ENCODE measurements around the gene GABRG3.

GABRG3 gene

GRCh38 chr15:27062951-27063350 lies 92.0 kb downstream of the GABRG3 start:
- CTCF ChIA-PET = no interaction called here
- DNase-seq = no peak
- peaks cover 24% of the 10 kb centered on the region for H3K9me3 Mint-ChIP-seq
- H3K36me3 Mint-ChIP-seq = no peaks in the 10 kb centered on the region
- H3K27me3 Mint-ChIP-seq = no peaks in the 10 kb centered on the region
- H3K4me3 Mint-ChIP-seq = no peak overlapping the region
- H3K4me1 Mint-ChIP-seq = no peaks in the 10 kb centered on the region
- no peak overlapping the region for H3K27ac Mint-ChIP-seq

GRCh38 chr15:27064080-27064479 lies 93.1 kb downstream of the GABRG3 start:
- no peaks in the 10 kb centered on the region for H3K36me3 Mint-ChIP-seq
- no peak overlapping the region for H3K4me3 Mint-ChIP-seq
- DNase-seq = no peak
- no peaks in the 10 kb centered on the region for H3K27me3 Mint-ChIP-seq
- H3K4me1 Mint-ChIP-seq = no peaks in the 10 kb centered on the region
- CTCF ChIA-PET = no interaction called here
- peaks cover 30% of the 10 kb centered on the region for H3K9me3 Mint-ChIP-seq
- no peak overlapping the region for H3K27ac Mint-ChIP-seq

- H3K4me3 Mint-ChIP-seq = no peak overlapping the region
- H3K27me3 Mint-ChIP-seq = no peaks in the 10 kb centered on the region
- H3K36me3 Mint-ChIP-seq = no peaks in the 10 kb centered on the region
- CTCF ChIA-PET = no interaction called here
- no peak for DNase-seq
- no peak overlapping the region for H3K27ac Mint-ChIP-seq
- peaks cover 35% of the 10 kb centered on the region for H3K9me3 Mint-ChIP-seq
- H3K4me1 Mint-ChIP-seq = no peaks in the 10 kb centered on the region
Observed at GRCh38 chr15:27065151-27065550, 94.2 kb downstream of the GABRG3 start.

DNA sequence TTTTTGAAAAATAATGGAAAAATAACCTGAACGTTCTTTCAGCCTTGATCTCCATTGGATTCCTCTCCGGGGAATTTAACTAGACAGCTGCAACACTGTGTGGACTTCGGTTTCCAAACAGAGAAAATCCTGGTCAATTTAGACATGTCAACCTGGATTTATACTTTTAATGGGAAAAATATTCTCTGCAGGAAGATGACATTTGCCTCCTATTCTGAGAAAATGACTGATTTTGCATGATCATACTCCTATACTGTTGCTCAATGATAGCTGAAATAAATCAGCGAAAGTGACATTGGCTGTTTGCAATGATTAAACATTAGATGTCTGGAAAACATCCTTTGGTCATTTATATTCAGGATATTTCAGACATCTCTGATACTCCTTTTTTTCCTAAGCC lies 94.8 kb downstream of the GABRG3 start:
- Mint-ChIP-seq H3K36me3 (no peaks in the 10 kb centered on the region), H3K27me3 (no peaks in the 10 kb centered on the region), H3K9me3 (peaks cover 38% of the 10 kb centered on the region), H3K4me3 (no peak overlapping the region), H3K27ac (no peak overlapping the region), H3K4me1 (no peaks in the 10 kb centered on the region)
- CTCF ChIA-PET = no interaction called here
- DNase-seq = no peak

GRCh38 chr15:27066446-27066845 lies 95.5 kb downstream of the GABRG3 start:
- no peaks in the 10 kb centered on the region for H3K27me3 Mint-ChIP-seq
- H3K9me3 Mint-ChIP-seq = peaks cover 40% of the 10 kb centered on the region
- H3K27ac Mint-ChIP-seq = no peak overlapping the region

DNA sequence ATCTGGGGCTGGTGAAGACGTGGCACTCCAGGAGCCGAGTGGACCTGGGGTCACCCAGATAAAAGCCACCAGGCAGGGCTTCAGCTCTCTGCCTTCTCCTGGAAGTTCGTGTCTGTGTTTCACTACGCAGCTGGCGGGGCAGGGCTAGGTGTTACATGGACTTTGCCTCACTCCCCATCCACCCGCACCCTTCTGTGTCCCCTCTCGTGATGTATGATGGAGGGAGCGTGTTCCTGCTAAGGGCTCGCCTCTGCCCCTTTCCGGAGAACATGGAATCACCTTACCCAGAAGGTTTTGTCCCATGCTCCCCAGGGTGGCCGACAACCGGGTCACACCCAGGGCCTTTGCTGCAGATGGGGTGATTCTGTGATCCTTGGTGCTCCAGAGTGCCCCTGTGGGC lies 96.2 kb downstream of the GABRG3 start:
- no peak for DNase-seq
- Mint-ChIP-seq H3K9me3 (peaks cover 46% of the 10 kb centered on the region), H3K36me3 (no peaks in the 10 kb centered on the region), H3K27me3 (no peaks in the 10 kb centered on the region), H3K4me1 (no peaks in the 10 kb centered on the region), H3K27ac (no peak overlapping the region), H3K4me3 (no peak overlapping the region)
- CTCF ChIA-PET = no interaction called here

More at GRCh38 chr15:27066446-27066845, 95.5 kb downstream of the GABRG3 start:
- Mint-ChIP-seq H3K36me3 (no peaks in the 10 kb centered on the region), H3K4me1 (no peaks in the 10 kb centered on the region), H3K4me3 (no peak overlapping the region)
- no peak for DNase-seq
- CTCF ChIA-PET = no interaction called here

DNA sequence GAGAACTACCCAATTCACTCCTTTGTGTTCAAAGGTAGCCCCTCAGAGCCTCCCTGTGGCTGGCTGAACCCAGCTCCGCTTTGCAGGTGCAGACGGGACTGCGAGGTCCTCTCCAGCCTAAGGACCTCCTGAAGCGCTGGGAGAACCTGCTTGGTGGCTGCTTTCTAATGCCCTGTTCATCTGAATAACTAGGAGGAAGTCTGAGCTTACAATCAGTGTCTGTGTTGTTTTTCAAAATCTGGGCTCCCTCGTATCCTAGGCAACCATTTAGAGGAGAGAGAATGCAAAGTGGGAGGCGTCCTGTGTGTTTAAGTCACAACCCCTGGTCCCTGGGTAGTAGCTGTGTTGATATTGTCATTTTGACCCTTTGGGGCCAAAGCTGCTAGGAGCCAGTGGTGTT lies 99.9 kb downstream of the GABRG3 start:
- DNase-seq = no peak
- no peaks in the 10 kb centered on the region for H3K27me3 Mint-ChIP-seq
- H3K36me3 Mint-ChIP-seq = no peaks in the 10 kb centered on the region
- CTCF ChIA-PET = no interaction called here
- no peak overlapping the region for H3K4me3 Mint-ChIP-seq
- H3K4me1 Mint-ChIP-seq = no peaks in the 10 kb centered on the region
- H3K9me3 Mint-ChIP-seq = peaks cover 49% of the 10 kb centered on the region
- H3K27ac Mint-ChIP-seq = no peak overlapping the region

- H3K4me1 Mint-ChIP-seq = no peaks in the 10 kb centered on the region
- no peak overlapping the region for H3K27ac Mint-ChIP-seq
- DNase-seq = no peak
- H3K36me3 Mint-ChIP-seq = no peaks in the 10 kb centered on the region
- H3K9me3 Mint-ChIP-seq = peaks cover 34% of the 10 kb centered on the region
- no peak overlapping the region for H3K4me3 Mint-ChIP-seq
- H3K27me3 Mint-ChIP-seq = no peaks in the 10 kb centered on the region
- CTCF ChIA-PET = no interaction called here
Observed at GRCh38 chr15:27074179-27074578, 103.2 kb downstream of the GABRG3 start.

GRCh38 chr15:27077790-27078189 lies 106.8 kb downstream of the GABRG3 start:
- H3K4me3 Mint-ChIP-seq = no peak overlapping the region
- peaks cover 17% of the 10 kb centered on the region for H3K9me3 Mint-ChIP-seq
- CTCF ChIA-PET = no interaction called here
- H3K27ac Mint-ChIP-seq = no peak overlapping the region
- no peaks in the 10 kb centered on the region for H3K4me1 Mint-ChIP-seq
- no peaks in the 10 kb centered on the region for H3K36me3 Mint-ChIP-seq
- no peak for DNase-seq
- H3K27me3 Mint-ChIP-seq = no peaks in the 10 kb centered on the region

DNA sequence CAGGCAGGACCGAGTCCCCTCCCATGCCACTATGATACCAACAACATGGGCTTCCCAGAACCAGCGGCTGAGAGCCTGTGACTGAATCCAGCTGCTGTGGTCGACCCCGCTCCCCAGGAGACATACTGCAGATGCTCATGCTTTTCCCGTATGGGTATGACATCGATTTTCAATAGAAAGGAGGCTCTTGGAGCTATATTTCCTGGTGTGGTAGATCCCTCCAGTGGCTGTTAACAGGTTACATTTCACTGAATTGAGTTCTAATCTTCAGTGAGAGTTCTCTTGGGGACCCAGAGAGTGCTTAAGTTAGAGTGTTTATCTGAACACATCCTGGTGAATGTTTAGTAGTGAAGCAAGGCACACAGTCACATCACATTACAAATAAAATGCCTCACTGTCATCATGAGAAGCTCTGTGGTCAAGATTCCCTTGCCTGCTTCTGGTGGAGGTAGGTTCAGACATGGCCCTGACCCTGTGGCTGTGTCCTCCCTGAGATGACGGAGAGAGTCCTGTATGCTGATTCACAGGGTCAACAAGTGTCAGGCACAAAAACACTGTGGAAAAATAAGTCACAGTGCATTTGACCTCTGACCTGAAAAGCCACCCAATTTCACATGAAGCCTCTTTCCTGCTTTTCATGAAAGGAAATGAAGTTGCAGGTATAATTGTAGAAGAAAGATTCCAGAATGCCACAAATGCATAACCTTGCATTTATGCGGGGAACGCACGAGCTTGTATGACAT lies 110.9 kb downstream of the GABRG3 start:
- Mint-ChIP-seq H3K9me3 (peaks cover 6% of the 10 kb centered on the region), H3K27me3 (no peaks in the 10 kb centered on the region), H3K4me3 (no peak overlapping the region), H3K36me3 (no peaks in the 10 kb centered on the region), H3K27ac (no peak overlapping the region), H3K4me1 (no peaks in the 10 kb centered on the region)
- CTCF ChIA-PET = no interaction called here
- no peak for DNase-seq

GRCh38 chr15:27082526-27082925 lies 111.5 kb downstream of the GABRG3 start:
- Mint-ChIP-seq H3K9me3 (peaks cover 6% of the 10 kb centered on the region), H3K27ac (no peak overlapping the region), H3K36me3 (no peaks in the 10 kb centered on the region), H3K27me3 (no peaks in the 10 kb centered on the region), H3K4me3 (no peak overlapping the region), H3K4me1 (no peaks in the 10 kb centered on the region)
- DNase-seq = no peak
- CTCF ChIA-PET = no interaction called here

DNA sequence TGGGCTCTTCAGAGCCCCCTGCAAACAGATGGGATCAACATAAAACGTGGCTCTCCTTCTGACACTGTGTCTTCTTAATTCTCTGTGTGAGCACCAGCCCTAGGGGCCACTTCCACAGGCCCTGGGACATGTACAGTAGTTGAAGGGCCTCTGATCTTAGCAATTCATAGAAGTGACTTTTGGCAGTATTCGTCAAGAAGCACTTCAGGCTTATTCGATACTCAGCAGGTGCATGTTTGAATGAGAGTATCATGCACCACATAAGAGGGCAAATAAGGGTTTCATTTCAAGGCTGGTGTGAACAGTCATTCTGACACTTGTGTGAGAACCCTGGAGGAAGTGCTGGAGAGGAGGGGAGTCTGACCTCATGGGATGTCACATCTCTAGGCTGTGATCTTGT lies 113.9 kb downstream of the GABRG3 start:
- no peak for DNase-seq
- Mint-ChIP-seq H3K36me3 (no peaks in the 10 kb centered on the region), H3K9me3 (peaks cover 10% of the 10 kb centered on the region), H3K4me1 (no peaks in the 10 kb centered on the region), H3K4me3 (no peak overlapping the region), H3K27me3 (no peaks in the 10 kb centered on the region), H3K27ac (no peak overlapping the region)
- CTCF ChIA-PET = no interaction called here

DNA sequence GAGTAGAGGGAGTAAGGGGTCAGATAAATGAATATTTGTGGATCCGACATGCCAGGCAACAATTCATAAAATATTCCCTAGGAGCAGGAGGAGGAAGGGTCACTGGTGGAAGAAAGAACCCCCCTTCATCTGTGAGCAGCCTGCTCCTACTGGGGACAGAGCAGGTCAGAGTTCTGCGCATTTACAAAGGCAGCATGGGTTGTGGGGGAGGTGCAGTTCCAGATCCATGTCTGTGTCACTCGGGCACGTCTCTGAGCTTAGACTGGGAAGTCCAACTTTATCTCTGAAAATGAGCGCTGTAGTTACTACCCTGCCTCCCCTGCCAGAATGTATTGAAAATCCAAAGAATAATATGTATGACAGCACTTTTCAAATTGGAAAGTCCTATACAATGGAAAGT lies 115.2 kb downstream of the GABRG3 start:
- H3K36me3 Mint-ChIP-seq = no peaks in the 10 kb centered on the region
- no peaks in the 10 kb centered on the region for H3K27me3 Mint-ChIP-seq
- CTCF ChIA-PET = no interaction called here
- H3K9me3 Mint-ChIP-seq = peaks cover 10% of the 10 kb centered on the region
- no peaks in the 10 kb centered on the region for H3K4me1 Mint-ChIP-seq
- H3K4me3 Mint-ChIP-seq = no peak overlapping the region
- H3K27ac Mint-ChIP-seq = no peak overlapping the region
- DNase-seq = no peak

DNA sequence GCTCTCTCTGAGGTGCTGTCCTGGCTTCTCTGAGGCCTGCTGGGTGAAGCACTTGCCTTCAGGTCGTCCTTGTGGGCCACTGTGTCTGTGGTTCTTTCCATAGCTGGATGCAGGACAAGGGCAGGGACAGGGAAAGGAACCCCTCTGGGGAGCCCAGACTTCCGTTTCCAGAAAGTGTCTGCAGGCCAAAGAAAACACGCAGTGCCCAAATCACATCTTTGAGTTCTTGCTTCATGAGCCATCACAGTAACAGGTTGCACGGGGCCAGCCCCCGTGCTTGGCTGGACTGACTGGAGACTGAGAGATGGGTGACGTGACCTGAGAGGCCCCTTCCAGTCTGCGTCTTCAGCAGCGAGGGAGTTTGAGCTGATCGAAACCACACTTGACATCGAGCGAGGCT lies 115.8 kb downstream of the GABRG3 start:
- H3K27me3 Mint-ChIP-seq = no peaks in the 10 kb centered on the region
- H3K36me3 Mint-ChIP-seq = no peaks in the 10 kb centered on the region
- CTCF ChIA-PET = interaction anchor here (0.6 kb wide), 1 partner anchor 1120 kb away, joined by 3 read pairs; no protein-coding TSS in a partner anchor
- DNase-seq = no peak
- no peak overlapping the region for H3K4me3 Mint-ChIP-seq
- H3K4me1 Mint-ChIP-seq = no peaks in the 10 kb centered on the region
- no peak overlapping the region for H3K27ac Mint-ChIP-seq
- H3K9me3 Mint-ChIP-seq = peaks cover 10% of the 10 kb centered on the region

DNA sequence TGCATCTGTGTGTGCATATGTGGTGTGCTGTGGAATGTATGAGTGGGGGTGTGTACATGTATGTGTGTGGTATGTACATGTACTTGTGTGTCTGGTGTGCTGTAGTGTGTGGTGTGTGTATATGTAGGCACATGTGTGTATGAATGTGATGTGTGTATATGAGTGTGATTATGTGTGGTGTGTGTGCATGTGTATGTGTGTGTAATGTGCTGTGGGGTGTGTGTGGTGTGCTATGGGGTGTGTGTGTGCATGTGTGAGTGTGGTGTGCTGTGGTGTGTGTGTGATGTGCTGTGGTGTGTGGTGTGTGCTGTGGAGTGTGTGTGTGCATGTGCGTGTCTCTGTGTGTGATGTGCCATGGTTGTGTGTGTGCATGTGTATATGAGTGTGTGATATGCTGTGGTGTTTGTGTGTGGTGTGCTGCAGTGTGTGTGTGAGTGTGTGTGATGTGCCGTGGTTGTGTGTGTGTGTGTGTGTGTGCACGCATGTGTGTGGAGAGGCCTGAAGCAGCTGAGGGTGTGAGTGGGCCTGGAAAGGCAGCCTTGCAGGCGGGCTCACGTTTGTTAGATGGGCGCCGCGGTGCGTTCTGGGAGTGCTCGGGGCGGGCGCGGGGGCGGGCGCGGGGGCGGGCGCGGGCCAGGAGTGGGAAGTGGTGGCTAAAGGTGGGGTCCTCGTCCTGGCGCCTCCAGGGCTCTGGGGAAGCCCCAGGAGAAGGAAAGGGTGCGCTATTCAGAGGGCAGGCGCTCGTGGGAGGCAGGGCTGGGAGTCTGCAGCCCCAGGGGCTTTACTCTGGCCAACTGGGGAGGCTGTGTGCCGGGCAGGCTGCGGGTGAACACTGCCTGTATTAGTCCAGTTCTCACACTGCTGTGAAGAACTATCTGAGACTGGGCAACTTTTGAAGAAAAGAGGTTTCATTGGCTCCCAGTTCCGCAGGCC lies 116.9 kb downstream of the GABRG3 start:
- no peaks in the 10 kb centered on the region for H3K27me3 Mint-ChIP-seq
- H3K36me3 Mint-ChIP-seq = no peaks in the 10 kb centered on the region
- H3K9me3 Mint-ChIP-seq = peaks cover 9% of the 10 kb centered on the region
- CTCF ChIA-PET = interaction anchor here (0.6 kb wide), 1 partner anchor 1119 kb away, joined by 3 read pairs; no protein-coding TSS in a partner anchor
- H3K4me1 Mint-ChIP-seq = no peaks in the 10 kb centered on the region
- H3K27ac Mint-ChIP-seq = no peak overlapping the region
- no peak for DNase-seq
- H3K4me3 Mint-ChIP-seq = no peak overlapping the region

All from activated naive CD4-positive, alpha-beta T cell treated with anti-CD3 and anti-CD28 coated beads, Interleukin-2, amount 10 ng/mL, durations not matched to agents 7 days and 5 days (primary cell).